GM21723 (cell line): ENCODE data around the gene SOSTDC1.
"Not testable (repeated sequence)": the region's sequence is repeated elsewhere in the genome, so short reads cannot be mapped to it uniquely, and the experiment has no call there.

ENCODE experiments used
- ATAC-seq: cut with Tn5 transposase; IDR thresholded peaks from one replicate; pipeline ENCODE4 v1.9.1; 2021; ENCODE audit warnings: mild to moderate bottlenecking, moderate library complexity; ENCODE audit not compliant: unreplicated experiment

SOSTDC1 gene

GRCh38 chr7:16465469-16466361 is at the start of gene SOSTDC1:
SOSTDC1 (minus strand) TSS chr7:16465738; CDS start chr7:16465668, 70 bp downstream.
- ATAC-seq: no peak

GRCh38 chr7:16514729-16515128 is 49.2 kb upstream of the SOSTDC1 start:
- no peak for ATAC-seq

GRCh38 chr7:16514271-16514670 is 48.7 kb upstream of the SOSTDC1 start:
- ATAC-seq: no peak

- no peak for ATAC-seq
Observed at GRCh38 chr7:16512097-16512496, 46.6 kb upstream of the SOSTDC1 start.

GRCh38 chr7:16511314-16511713 is 45.8 kb upstream of the SOSTDC1 start:
- no peak for ATAC-seq

- ATAC-seq: no peak
Observed at GRCh38 chr7:16509829-16510228, 44.3 kb upstream of the SOSTDC1 start.

GRCh38 chr7:16506422-16506821 is 40.9 kb upstream of the SOSTDC1 start:
- not testable (repeated sequence) for ATAC-seq

- ATAC-seq: no peak
Observed at GRCh38 chr7:16504019-16504418, 38.5 kb upstream of the SOSTDC1 start.

GRCh38 chr7:16502303-16502702 is 36.8 kb upstream of the SOSTDC1 start:
- no peak for ATAC-seq

GRCh38 chr7:16498122-16498521 is 32.6 kb upstream of the SOSTDC1 start:
- ATAC-seq: no peak

GRCh38 chr7:16494955-16495719 is 29.6 kb upstream of the SOSTDC1 start:
- no peak for ATAC-seq

GRCh38 chr7:16494551-16494950 is 29.0 kb upstream of the SOSTDC1 start:
- ATAC-seq: no peak

GRCh38 chr7:16493266-16493665 is 27.7 kb upstream of the SOSTDC1 start:
- ATAC-seq: no peak

GRCh38 chr7:16492513-16493062 is 27.1 kb upstream of the SOSTDC1 start:
- ATAC-seq: no peak

GRCh38 chr7:16491148-16491547 is 25.6 kb upstream of the SOSTDC1 start:
- ATAC-seq: no peak

GRCh38 chr7:16484453-16485158 is 19.1 kb upstream of the SOSTDC1 start:
- ATAC-seq: no peak

- ATAC-seq: no peak
Observed at GRCh38 chr7:16479591-16479990, 14.1 kb upstream of the SOSTDC1 start.

GRCh38 chr7:16479161-16479560 is 13.6 kb upstream of the SOSTDC1 start:
- ATAC-seq: no peak

GRCh38 chr7:16471933-16472332 is 6.4 kb upstream of the SOSTDC1 start:
- ATAC-seq: no peak

- no peak for ATAC-seq
Observed at GRCh38 chr7:16463949-16464715, 1.4 kb downstream of the SOSTDC1 start.
